Psoas muscle (tissue), 8 donors: ENCODE results near the gene SCD5. TPM values are rescaled to one million over a fixed set of nuclear protein-coding genes. Genes with fewer than 3 reads are reported as not detected.

Experiments used
- ATAC-seq, 4 donors: fragments of 200-7000 bp; cut with Tn5 transposase; one replicate each; pipeline ENCODE4 v1.9.1; 2020; ENCODE audit warnings: moderate library complexity in 3 of 4, mild to moderate bottlenecking in 2 of 4
- DNase-seq, 2 donors: peaks; one replicate each; pipeline ENCODE4 v3.0.0-alpha.2; 2020
- H3K27ac ChIP-seq: fragments of 200-600 bp; one replicate; pipeline ENCODE4 v1.8.0; 2022
- H3K27me3 ChIP-seq, 3 donors: fragments of 200-600 bp in 1 of 3; one replicate each; pipeline versions ENCODE4 v1.6.1 to v1.8.0; 2013 to 2022; ENCODE audit warnings: low read length in 2 of 3, mild to moderate bottlenecking in 2 of 3, moderate library complexity in 1 of 3; ENCODE audit not compliant: insufficient read depth in 3 of 3
- H3K36me3 ChIP-seq, 2 donors: fragments of 200-600 bp in 1 of 2; one replicate each; pipeline versions ENCODE4 v1.6.1 to v1.8.0; 2013 to 2022; ENCODE audit warnings: low read depth in 1 of 2, mild to moderate bottlenecking in 1 of 2, moderate library complexity in 1 of 2; ENCODE audit not compliant: insufficient read depth in 1 of 2
- H3K4me1 ChIP-seq: fragments of 200-600 bp; one replicate; pipeline ENCODE4 v1.8.0; 2022
- H3K4me3 ChIP-seq: fragments of 200-600 bp; one replicate; pipeline ENCODE4 v1.8.0; 2022; ENCODE audit warnings: mild to moderate bottlenecking
- H3K9me3 ChIP-seq: fragments of 200-600 bp; one replicate; pipeline ENCODE4 v1.8.0; 2022
- CTCF ChIP-seq: fragments of 200-600 bp; IDR thresholded peaks from one replicate; pipeline ENCODE4 v1.8.0; 2022; ENCODE audit warnings: antibody characterized with exemption
- WGBS, 3 donors: extraction: QIAGEN DNeasy Blood & Tissue Kit; methylation state at CpG; one replicate each; pipeline versions ENCODE4 v1.1.6 to v1.1.7; 2013; 5-methylcytosine and 5-hydroxymethylcytosine counted together
- intact Hi-C, 2 donors: fragments of 100-400 bp; cut with DNase I; formaldehyde crosslinking; loops; one replicate each; pipeline versions ENCODE4 v1.11.0 to v1.14.2; 2022
- polyA plus RNA-seq, 3 donors: library from polyadenylated mRNA; stranded (reverse); fragments of 200-250 nt; gene quantifications; one replicate each; pipeline ENCODE4 v1.2.3, GENCODE V29; 2013
- total RNA-seq, 4 donors: library from RNA; stranded (reverse); fragmentation: NEBNext Ultra II Directional in 2 of 4; extraction: Animal tissue kit (Norgen Biotek cat#: 25700) in 2 of 4; gene quantifications; one replicate each; pipeline versions ENCODE4 v1.2.1 to v1.2.4, GENCODE V29; 2021 to 2023
- donor health status: healthy with polysubstance abuse.
- donor health status: DM: no; HTN: no; CAD: no; lungs with moderate emphysema.
- donor health status: Bipolar disorder and iron deficiency.
- donor health status: healthy.
- donor health status: DM: yes; HTN: yes; CAD: no.
- donor health status: DM: no; HTN: no; CAD: no.
- donor health status: DM: no; HTN: no; CAD: no.
- donor health status: DM: yes; HTN: yes; CAD: no.

SCD5 gene
- total and polyA plus RNA-seq, 7 donors = 0.61 to 1.6 (median 0.74) TPM

DNA sequence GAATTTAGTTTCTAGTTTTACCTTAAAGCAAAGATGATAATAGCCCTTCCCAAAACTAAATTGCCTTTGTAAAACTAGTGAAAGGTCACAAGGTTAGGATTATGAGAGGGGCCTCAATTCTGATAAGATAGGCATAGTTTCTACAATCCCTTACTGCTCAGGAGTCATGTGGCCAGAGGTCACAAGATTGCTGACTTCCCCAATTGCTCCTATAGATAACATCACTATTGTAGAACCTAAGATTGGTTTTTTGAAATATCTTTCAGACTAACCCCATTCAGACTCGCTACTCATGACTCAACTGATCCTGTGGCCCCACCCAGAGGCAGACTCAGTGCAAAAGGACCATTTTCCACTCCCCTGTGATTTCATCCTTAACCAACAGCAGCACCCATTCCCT, 70.3 kb downstream of the SCD5 start:
- H3K4me1 ChIP-seq = no peaks in the 10 kb centered on the region
- no peak overlapping the region for H3K27ac ChIP-seq
- no peaks in the 10 kb centered on the region for H3K9me3 ChIP-seq
- no peak overlapping the region for H3K4me3 ChIP-seq
- ATAC-seq (no peak), DNase-seq (no peak)
- no peaks in the 10 kb centered on the region for H3K36me3 ChIP-seq
- intact Hi-C loops = no loop called here
- 92 to 96% (median 96%) methylated on average over 1 of the region's 1 CpG for WGBS, 3 donors
- H3K27me3 ChIP-seq = peaks cover 0 to 4% (median 0%) of the 10 kb centered on the region in 3 donors
- TF ChIP-seq CTCF = no peak

- Histone ChIP-seq H3K36me3 (no peaks in the 10 kb centered on the region), H3K9me3 (no peaks in the 10 kb centered on the region), H3K27me3 (peaks cover 0 to 4% (median 0%) of the 10 kb centered on the region in 3 donors), H3K4me1 (no peaks in the 10 kb centered on the region), H3K4me3 (no peak overlapping the region), H3K27ac (no peak overlapping the region)
- DNase-seq (no peak), ATAC-seq (no peak)
- WGBS, 3 donors = 39 to 48% (median 44%) methylated on average over 5 of the region's 5 CpGs
- no peak for TF ChIP-seq CTCF
- intact Hi-C loops = no loop called here
These were observed 72.0 kb downstream of the SCD5 start for GRCh38 chr4:82726596-82726995.

DNA sequence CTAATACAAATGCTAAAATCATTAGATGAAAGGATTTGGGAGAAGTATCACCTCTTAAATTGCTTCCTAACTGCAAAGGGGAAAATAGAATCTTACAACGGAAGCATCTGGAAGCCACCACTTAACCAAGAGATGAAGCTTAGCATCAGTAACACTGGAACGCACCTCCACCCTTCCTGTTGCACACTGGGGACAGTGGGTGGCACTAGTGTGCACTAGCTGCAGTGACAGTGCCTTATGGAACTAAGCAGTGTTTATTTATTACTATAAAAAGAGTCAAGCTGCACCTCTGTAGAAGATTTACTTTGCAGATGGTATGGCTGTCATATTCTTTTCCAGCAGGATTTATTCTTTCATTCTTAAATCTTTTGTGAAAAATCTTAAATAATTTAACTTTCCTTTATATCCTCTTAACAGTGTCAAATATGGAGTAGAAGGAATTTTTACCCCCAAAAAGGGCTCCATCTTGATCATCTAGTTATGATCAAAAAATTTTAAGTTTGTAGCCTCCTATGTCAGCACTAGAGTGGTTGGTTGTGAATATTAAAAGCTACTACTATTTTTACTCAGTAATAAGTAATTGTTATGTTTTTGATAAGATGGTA, 76.7 kb downstream of the SCD5 start:
- WGBS, 3 donors = 32 to 37% (median 36%) methylated on average over 2 of the region's 2 CpGs
- Histone ChIP-seq H3K27me3 (no peaks in the 10 kb centered on the region), H3K27ac (no peak overlapping the region), H3K36me3 (no peaks in the 10 kb centered on the region), H3K9me3 (no peaks in the 10 kb centered on the region), H3K4me1 (no peaks in the 10 kb centered on the region), H3K4me3 (no peak overlapping the region)
- ATAC-seq = no peak
- intact Hi-C loops = no loop called here
- peak; percentile 43 for TF ChIP-seq CTCF
- DNase-seq = no peak

GRCh38 chr4:82718162-82718940, 80.2 kb downstream of the SCD5 start:
- no peak overlapping the region for H3K4me3 ChIP-seq
- no peaks in the 10 kb centered on the region for H3K27me3 ChIP-seq
- ATAC-seq (peak in 3 of 4 donors; percentile 70 to 82 (median 76)), DNase-seq (peak; percentile 54 to 70)
- H3K9me3 ChIP-seq = no peaks in the 10 kb centered on the region
- H3K27ac ChIP-seq = no peak overlapping the region
- 35 to 45% (median 43%) methylated on average over 7 of the region's 7 CpGs for WGBS, 3 donors
- no peaks in the 10 kb centered on the region for H3K4me1 ChIP-seq
- TF ChIP-seq CTCF = no peak
- no peaks in the 10 kb centered on the region for H3K36me3 ChIP-seq
- intact Hi-C loops = no loop called here
